Stimulated activated CD8-positive, alpha-beta memory T cell treated with anti-CD3 and anti-CD28 coated beads, Interleukin-2, amount 100 ng/mL, for 48 hours (primary cell): ENCODE measurements around the gene BRINP2.

ENCODE experiments used
- DNase-seq, 2 donors: peaks; one replicate each; pipeline ENCODE4 v3.0.0-alpha.2; 2020; ENCODE audit warnings: low read depth in 2 of 2

BRINP2 gene

DNA sequence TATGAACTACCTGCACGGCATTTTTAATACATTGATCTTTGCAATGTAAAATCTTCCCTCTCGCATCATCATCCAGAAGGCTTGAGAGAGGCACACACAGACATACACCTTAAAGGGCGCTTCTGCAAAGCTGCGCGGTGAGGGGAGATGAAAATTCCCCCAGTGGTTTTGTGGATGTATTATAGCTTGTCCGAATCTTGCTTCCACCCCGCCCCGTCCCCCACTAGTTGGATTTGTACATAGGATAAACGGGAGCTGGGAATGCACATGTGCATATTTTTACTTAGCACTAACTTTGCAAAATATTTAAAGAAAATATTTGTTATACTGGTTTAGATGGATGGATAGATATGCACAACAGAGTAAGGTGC lies 5.7 kb upstream of the BRINP2 start:
- DNase-seq: no peak

DNA sequence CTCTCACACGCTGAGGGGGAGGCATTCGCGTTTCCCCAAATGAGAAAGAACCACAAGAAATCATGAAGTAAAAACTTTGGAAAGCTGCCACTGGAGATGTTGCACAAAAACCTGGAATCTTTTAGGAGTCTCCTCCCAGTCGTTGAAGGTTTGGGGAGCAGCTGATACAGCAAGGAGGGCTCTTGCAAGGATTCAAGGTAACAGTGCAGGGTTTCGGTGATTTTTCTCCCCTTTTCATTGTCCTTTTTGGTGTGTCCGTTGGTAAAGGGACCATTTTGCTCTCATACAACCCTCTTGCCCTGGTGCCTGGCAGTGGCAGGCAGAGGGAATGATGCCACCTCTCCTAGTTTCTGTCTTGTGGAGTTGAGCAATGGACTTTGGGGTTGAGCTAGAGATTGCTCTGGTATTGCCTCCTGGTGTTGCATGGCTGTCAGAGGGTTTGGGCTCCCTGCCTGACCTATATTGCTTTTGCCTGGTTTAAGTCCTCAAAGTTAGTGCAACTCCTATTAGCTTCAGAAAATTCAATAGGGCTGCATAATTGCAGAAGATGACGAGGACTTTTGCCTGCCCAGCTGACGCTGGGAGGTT lies 872 bp downstream of the BRINP2 start:
- no peak for DNase-seq

DNA sequence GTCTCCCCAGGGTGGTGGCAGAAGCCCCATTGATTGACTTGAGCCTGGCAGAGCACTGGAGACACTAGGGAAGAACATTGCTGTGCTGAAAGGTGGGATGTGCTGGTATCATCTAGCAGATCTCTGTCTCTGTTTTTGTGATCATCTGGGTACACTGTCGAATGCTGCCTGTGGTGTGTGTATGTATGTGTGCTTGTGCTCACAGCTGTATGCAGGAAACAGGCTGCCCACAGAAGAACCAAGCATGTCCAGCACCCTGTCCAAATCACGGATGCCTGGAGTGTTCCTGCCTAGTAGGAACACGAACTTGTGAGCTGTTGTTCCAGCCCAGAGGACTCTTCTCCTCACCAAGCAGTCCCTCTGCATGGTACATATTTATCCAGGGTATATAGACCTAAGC lies 1.5 kb downstream of the BRINP2 start:
- DNase-seq: no peak

DNA sequence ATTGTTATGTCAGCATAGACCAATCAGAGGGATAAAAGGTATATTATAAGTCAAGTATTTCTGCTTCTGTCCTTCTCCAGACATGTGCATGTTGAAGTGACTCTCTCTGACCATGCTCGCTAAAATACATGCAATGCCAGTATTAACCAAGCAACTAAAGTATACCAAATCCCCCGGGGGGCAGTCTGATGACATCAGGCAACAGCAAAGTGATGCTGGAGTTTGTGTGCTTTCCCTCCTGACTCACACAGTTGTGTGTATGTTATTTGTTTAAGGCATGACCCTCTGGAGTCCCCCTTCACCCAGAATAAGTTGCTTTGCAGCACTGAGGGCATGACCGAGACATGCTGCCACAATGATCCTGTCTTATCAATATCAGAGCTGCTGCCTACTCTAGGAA lies 2.1 kb downstream of the BRINP2 start:
- no peak for DNase-seq

DNA sequence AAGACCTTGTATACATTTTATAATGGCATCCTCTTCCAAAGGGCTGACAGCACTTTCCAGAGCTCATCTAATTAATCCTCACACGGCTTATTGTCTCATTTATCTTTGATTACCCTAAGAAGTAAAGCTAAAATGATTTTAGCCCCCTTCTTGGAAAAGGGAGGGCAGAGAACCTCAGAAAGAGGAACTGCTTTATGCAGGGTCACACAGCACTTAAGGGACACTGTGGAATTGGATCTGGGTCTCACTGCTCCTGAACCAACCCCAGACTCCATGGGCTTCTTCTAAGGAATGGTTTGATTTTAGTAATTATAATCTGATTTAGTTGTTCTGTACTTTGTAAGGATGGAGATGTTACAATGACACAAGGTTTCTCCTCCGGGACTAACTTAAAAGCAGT lies 3.2 kb downstream of the BRINP2 start:
- DNase-seq: no peak

DNA sequence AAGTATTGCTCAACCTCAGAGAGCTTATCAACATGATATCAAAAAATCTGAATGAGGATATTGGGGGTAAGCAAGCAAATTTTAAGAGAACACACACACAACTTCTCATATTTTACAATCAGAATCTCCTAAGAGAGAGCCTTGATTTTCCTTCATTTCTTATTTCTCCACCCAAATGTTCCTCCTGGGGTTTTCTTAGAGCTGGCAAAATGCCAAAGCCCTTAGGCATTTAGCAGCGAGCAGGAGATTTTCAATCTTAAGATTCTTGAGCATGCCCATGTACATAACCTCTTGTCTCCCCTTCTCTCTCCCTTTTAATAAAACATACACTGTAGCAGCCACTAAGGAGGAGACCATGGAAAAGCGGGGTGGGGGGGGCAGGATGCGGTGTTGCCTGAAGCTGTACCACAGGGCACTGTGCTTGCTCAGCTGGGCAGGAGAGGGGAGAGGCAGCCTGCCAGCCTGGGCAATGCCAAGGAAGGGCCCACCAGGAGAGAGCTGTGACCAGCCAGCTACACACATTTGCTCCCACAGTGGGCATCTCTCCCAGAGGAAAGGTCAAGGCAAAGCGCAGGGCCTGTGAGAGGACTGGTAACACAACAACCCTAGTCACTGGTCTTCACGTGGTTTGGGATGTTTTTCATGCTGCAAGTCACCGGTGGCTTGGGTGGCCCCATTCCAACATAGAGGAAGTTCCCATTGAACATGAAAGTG lies 4.3 kb downstream of the BRINP2 start:
- DNase-seq: no peak

DNA sequence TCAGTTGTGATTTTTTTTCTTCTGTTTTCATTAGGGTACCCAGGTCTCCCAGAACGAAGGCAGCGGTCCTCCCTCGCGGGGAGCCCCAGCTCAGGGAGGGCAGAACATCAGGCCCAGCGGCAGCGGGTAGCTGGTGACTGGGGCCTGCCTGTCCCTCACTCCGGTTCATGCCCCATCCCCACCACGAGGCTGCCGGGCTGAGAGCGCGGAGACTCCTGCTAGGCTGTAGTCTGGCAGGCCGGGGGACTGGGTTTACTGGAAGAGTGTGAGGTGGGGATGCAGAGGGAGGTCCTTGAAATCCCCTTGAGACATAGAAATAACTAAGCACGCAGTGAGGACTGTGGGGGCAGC lies 10.5 kb downstream of the BRINP2 start:
- no peak for DNase-seq

DNA sequence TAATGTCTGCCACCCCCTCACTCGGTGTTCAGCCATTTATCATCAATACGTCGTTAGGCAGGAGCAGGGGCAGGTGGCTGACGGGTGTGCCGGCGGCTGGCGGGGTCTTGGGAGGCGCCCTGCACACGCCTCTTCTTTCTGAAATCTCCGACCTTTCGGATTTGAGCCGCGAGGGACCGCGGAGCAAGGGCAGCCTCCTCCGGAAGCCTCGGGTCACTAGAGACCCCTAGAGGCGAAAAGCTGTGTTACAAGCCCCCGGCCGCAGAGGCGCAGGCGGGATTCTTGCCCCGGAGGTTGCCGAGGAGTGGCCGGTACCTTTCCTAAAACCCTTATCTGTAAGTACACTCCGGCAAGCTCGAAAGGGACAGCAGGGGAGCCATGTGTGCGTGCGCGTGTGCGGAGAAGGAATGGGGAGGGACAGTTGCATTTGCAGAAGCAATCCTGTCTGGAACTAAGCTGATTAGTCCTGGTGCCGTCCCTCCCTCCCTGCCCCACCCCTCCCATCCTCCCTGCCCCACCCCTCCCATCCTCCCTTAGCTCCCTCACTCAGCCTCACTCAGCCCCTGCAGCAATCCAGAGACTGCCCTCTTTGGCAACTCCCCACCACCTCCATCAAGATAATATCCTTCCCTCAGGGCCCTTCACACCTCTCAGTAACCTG lies 11.0 kb downstream of the BRINP2 start:
- DNase-seq: peak; percentile 9 to 36

DNA sequence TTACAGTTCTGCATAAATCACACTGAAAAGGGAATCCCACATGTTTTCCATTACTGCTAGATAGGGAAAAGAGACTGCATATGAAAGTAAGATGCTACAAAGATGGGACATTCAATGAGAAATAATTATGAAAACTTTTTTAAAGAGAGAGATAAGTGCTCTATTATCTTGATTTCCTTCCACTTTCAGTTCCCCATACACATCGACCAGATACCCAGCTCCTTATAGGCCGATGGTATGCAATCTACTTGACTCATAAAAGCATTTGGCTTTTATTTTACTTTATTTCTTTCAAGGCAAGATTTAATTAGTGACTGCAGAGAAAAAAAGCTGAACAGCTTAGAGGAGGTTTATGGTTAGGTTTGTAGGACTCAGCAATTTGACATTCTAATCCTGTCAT lies 13.1 kb downstream of the BRINP2 start:
- DNase-seq: no peak

DNA sequence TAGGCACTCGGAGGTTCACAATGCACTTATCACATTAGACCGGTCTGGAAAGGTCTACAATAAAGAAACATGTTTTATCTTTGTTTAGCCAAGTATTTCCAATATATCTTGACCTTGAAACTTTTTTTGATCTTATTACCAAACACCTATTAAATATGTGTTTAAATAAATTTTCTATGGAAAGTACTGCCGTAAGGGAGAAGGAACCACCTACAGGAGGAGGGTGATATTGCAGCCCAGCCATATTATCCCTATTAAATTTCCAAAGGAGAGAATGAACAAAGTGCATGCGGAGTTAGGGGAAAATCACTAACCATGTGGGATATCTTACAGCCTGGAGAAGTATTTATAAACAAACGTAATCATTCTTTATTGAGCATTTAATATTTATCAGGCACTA lies 14.5 kb downstream of the BRINP2 start:
- no peak for DNase-seq

DNA sequence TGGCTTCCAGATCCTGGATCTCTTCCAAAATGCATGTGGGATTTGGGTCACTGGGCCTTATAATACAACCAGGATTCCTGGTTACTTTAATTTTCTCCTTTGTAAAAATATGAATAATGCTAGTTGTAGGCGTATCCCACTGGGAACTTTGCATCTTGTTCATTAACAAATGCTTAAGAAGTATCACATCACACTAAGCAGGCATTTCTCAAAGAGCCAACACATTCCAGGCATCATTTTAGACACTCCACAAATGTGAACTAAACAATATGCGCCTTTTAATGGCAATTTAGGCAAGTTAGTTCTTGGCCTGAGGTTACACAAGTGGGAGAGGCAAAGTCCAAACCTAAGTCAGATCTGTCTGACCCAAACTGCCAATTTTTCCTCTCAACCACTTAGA lies 15.9 kb downstream of the BRINP2 start:
- no peak for DNase-seq

DNA sequence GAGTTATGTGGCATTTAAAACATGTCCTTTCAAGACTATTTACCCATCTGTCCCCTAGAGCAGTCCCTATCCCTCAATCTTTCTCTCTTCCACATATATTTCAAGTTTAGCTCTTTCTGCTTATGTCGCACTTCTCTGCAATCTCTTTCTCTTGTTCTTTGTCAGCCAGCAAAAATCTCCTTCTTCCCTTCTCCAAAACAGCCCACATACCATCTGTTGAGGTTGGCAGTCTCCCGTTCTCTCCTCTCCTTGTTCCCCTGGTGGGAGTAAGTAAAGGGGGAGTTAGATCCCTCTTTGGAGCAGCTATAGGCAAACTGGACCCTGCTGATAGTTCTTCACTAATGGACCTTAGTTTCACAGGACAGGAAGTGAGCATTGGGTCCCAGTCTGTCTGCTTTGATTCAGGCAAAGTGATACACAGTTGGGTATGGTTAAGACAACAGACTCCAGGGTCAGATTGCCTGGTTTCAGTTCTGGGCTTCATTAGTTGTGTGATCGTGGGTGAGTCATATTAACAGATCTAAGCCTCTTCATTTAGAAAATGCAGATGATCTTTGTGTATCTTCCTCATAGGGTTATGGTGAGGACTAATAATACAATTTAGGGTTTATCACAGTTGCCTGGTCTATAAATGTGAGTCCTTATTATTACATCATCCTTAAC lies 19.7 kb downstream of the BRINP2 start:
- DNase-seq: no peak

DNA sequence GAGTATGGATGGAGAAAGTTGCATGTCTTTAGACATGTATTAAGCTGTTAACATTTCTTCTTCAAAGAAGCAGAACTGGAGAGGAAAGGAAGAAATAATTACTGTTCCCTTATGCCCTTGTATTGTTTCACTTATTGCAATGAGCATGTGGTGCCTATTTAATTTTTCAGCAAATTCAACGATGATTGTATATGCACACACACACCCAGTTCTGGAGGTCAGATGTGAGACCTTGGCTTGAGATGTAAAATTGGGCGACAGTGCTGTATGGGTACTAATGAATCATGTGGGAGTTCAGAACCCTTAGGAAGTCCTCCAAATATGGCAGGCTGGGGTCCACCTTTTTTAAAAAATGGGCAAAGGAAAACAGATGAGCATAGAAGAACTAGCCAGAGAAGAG lies 27.5 kb downstream of the BRINP2 start:
- DNase-seq: no peak

DNA sequence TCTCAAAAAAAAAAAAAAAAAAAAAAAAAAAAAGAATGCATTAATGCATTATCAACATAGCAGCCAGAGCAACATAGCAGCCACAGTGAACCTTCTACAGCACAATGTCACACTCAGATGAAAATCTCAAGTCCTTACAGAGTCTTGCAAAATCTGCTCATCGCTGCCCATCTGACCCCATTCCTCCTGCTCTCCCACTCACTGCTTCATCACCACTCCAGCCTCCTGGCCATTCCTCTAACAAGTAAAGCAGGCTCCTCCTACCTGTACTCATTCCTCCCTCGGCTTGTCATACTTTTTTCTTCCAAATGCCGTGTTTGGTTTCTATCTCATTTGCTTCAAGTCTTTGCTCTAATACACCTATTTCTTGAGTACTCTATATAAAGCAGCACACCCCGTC lies 29.5 kb downstream of the BRINP2 start:
- DNase-seq: no peak

DNA sequence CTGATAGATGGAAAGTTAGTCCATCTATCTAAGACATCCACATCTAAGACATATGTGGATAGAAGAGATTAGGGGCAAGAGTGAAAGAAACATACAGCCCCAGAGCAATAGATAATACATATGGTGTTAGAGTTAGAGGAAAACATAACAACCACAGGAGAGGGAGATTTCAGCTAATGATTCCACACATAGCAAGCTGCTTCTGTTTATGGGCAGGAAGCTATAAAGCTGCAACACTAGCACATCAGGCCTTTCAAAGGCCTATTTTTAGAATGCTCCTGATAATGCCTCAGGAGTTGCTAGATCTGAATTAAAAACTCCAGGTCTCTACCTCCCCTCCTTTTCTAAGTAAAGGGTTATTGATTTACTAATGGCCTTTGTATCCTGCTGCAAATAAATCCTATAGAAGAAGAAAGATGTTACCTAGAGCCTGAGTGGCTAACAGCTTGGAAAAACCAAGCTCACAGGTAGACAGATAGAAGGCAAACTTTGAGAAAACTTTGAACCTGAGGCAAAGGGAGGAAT lies 36.1 kb downstream of the BRINP2 start:
- DNase-seq: no peak

DNA sequence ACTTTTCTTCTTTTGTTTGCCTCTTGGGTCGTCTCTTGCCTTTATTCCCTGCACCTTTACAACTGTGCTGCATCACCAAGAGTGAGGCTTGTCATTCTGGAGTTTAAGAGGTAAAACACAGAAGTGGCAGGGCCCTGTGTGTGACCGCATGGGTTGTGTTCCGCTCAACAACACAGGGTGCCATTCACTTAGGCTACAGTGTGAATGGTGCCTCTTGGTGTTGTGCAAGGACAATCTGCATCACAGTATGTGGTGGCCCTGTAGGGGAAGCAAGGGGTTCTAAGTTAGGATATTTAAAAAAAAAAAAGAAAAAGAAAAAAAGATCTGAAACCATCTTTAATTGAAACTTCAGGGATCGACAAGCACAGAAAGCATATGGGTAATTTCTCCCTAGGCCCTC lies 38.2 kb downstream of the BRINP2 start:
- DNase-seq: no peak

DNA sequence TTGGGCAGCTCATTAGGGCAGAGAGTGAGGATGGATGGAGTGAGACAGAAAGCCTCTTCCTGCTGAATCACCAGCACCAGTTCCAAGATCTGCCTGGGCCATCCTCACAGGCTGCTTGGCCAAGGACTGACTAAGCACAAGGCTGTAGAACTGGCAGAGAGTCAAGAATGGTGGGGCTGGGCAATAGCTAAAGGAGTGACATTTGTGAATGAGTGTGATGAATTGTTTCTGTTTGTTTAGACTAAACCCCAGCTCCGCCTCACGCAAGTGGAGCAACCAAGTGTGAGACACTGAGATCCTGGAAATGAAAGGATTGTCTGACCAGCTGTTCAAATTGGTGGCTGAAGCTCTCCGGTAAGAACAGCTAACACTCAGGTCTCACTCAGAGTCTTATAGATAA lies 38.6 kb downstream of the BRINP2 start:
- DNase-seq: no peak

DNA sequence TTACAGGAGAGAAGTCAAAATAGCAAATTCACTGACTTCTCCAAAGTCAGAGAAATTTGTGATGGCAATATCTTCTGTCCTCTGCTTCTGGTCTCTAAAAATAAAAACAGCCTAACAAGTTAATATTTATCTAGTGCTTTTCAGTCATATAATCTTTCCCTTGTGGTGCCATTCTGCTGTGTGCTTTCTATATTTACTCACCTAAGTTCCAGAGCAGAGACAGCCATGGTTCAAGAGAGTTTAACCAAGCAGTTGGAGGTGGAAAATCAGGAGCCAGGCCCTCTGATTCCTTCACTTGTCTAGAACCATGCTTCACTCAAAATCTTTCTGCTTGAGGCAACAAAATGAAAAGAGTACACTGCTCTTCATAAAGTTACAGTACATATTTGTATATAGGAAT lies 39.3 kb downstream of the BRINP2 start:
- DNase-seq: no peak

DNA sequence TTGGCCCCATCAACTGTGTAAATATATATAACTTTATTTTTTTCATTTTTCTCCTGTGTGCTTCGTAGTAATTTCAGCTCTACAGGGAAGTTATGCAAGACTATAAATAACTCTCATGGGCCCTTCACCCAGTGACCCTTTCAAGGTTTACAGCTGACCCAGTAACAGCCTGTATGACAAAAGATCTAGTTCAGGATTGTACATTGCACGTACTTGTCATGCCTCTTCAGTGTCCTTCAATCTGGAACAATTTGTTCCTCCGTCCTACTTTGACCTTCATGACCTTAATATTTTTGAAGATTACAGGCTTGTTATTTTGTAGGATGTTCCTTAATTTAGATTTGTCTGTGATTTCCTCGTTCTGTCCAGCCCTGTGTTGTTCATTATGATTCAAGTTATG lies 40.5 kb downstream of the BRINP2 start:
- no peak for DNase-seq

DNA sequence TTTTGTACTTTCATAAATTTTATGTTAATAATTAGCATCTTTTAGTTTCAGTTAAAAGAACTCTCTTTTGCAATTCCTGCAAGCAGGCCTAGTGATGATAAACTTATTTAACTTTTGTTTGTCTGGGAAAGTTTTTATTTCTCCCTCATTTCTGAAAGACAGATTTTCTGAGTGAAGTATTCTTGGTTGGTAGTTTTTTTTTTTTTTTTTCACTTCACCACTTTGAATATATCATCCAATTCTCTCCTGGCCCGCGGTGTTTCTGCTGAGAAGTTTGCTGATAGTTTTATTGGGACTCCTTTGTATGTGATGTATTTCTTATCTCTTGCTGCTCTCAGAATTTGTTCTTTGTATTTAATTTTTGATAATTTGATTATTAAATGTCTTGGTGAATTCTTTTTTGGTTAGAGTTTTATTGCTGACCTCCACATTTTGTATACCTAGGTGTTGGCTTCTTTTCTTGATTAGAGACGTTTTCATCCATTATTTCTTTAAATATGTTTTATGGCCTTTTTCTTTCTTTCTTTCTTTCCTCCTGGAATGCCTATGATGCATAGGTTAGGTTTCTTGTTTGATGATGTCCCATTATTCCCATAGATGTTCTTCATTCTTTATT lies 45.9 kb downstream of the BRINP2 start:
- no peak for DNase-seq

DNA sequence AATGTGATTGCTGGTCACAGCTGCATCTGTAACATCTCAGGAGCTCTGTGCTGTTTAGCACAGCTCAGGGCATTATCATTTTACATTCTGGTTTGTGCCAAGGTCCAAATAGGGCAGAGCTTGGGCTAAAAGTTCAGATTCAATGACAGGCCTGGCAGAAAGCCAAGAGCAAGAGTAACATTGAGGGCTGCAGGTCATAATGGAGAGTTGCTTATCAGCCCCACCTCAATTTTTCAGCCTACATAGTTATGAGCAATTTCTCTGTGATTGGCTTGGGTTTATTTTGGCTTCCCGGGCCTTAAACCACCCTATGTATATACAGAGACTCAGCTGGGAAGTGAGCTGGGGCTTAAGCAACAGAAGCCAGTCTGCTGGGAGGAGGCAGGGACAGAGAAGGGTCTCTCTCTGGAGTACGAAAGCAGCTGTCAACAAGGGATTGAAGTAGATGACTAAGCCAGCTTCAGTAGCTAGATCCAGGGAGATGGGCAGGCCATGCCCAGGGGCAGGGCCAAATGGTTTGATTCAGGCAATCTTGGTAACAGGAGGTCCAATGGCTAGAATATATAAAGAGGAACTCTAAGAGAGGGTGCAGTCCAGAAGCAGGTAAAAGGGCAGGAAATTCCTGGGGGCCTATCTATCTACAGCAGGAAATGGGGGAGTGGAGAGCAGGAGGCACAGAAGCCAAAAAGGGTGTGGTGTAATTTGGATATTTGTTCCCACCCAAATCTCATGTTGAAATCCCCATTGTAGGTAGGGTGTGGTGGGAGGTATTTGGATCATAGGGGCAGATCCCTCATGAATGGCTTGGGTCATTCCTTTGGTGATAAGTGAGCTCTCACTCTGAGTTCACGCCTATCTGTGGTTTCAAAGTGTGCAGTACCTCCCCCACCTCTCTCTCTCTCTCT lies 49.0 kb downstream of the BRINP2 start:
- no peak for DNase-seq
